H1 (cell line): ENCODE results near the gene KMT2E. TPM values are rescaled to one million over a fixed set of nuclear protein-coding genes. Genes with fewer than 3 reads are reported as not detected.

ENCODE experiments used
- CTCF ChIA-PET: fragments of 300-600 bp; sonication (Branson Sonifier 250); formaldehyde crosslinking; loops from one replicate; lab custom pipeline; 2021; ENCODE audit not compliant: partially characterized antibody; lab: Charles Lee
- POLR2A ChIA-PET: fragments of 300-600 bp; sonication (Branson Sonifier 250); formaldehyde crosslinking; loops from one replicate; lab custom pipeline; 2021; ENCODE audit warnings: inconsistent platforms; ENCODE audit not compliant: partially characterized antibody; lab: Charles Lee
- DNase-seq, 2 experiments: peaks; one replicate each; pipeline versions ENCODE4 v3.0.0 to v3.0.0-alpha.2; 2010 to 2022; ENCODE audit warnings: low spot score in 2 of 2, low read depth in 1 of 2, mixed read lengths in 1 of 2
- FAIRE-seq: peaks from 2 replicates; lab custom pipeline; 2011; peaks lifted over from hg19 to GRCh38; lab: Jason Lieb, UNC
- H2AFZ ChIP-seq: 2 replicates; pipeline ENCODE4 v1.8.1; 2012; ENCODE audit warnings: low read length, inconsistent platforms
- H2AK5ac ChIP-seq: 2 replicates; pipeline ENCODE4 v1.6.1; 2013; ENCODE audit warnings: low read depth, low read length
- H2BK120ac ChIP-seq: replicated peaks from 2 replicates; pipeline ENCODE3; 2013; ENCODE audit warnings: low read depth, low read length, inconsistent platforms
- H2BK12ac ChIP-seq: 2 replicates; pipeline ENCODE4 v1.6.1; 2013; ENCODE audit warnings: low read depth, low read length
- H2BK15ac ChIP-seq: 2 replicates; pipeline ENCODE4 v1.6.1; 2013; ENCODE audit warnings: low read length
- H2BK20ac ChIP-seq: 2 replicates; pipeline ENCODE4 v1.6.1; 2013; ENCODE audit warnings: low read length
- H2BK5ac ChIP-seq: 2 replicates; pipeline ENCODE4 v1.6.1; 2013; ENCODE audit warnings: low read depth, low read length
- H3K14ac ChIP-seq: 2 replicates; pipeline ENCODE4 v1.6.1; 2013; ENCODE audit warnings: inconsistent platforms; ENCODE audit not compliant: insufficient read length
- H3K18ac ChIP-seq: 2 replicates; pipeline ENCODE4 v1.6.1; 2013; ENCODE audit warnings: low read length; ENCODE audit errors: extremely low read depth
- H3K23ac ChIP-seq: 2 replicates; pipeline ENCODE4 v1.6.1; 2013; ENCODE audit warnings: inconsistent platforms; ENCODE audit not compliant: insufficient read length
- H3K23me2 ChIP-seq: 2 replicates; pipeline ENCODE4 v1.6.1; 2013; ENCODE audit warnings: low read depth, low read length
- H3K27ac ChIP-seq: 2 replicates; pipeline ENCODE4 v1.6.1; 2011; ENCODE audit warnings: low read depth, low read length, inconsistent platforms
- H3K27me3 ChIP-seq, 4 experiments: replicated peaks in 1 of 4; 1 replicate in 1 of 4; 2 replicates in 3 of 4; pipeline versions ENCODE4 v1.6.1 to v1.8.1; 2011 to 2013; ENCODE audit warnings: low read length in 3 of 4, mild to moderate bottlenecking in 3 of 4, inconsistent platforms in 2 of 4, mixed read lengths in 2 of 4, moderate library complexity in 1 of 4; ENCODE audit not compliant: control insufficient read depth in 3 of 4, insufficient read depth in 3 of 4; ENCODE audit errors: extremely low read depth in 1 of 4
- H3K36me3 ChIP-seq, 4 experiments: 2 replicates each; pipeline versions ENCODE4 v1.6.1 to v1.8.1; 2011 to 2013; ENCODE audit warnings: mild to moderate bottlenecking in 4 of 4, low read length in 3 of 4, moderate library complexity in 2 of 4, control low read depth in 1 of 4, inconsistent platforms in 1 of 4; ENCODE audit not compliant: insufficient read depth in 4 of 4, control insufficient read depth in 2 of 4
- H3K4ac ChIP-seq: replicated peaks from 2 replicates; pipeline ENCODE3; 2013; ENCODE audit warnings: low read length, low read depth, mixed read lengths, inconsistent platforms; ENCODE audit not compliant: insufficient read length
- H3K4me1 ChIP-seq, 4 experiments: replicated peaks in 1 of 4; 1 replicate in 1 of 4; 2 replicates in 3 of 4; pipeline versions ENCODE4 v1.6.1 to v1.8.1; 2011 to 2013; ENCODE audit warnings: low read length in 3 of 4, inconsistent platforms in 2 of 4, mixed read lengths in 1 of 4; ENCODE audit not compliant: insufficient read depth in 4 of 4, control insufficient read depth in 3 of 4
- H3K4me2 ChIP-seq, 2 experiments: 2 replicates each; pipeline versions ENCODE4 v1.6.1 to v1.8.1; 2011 to 2013; ENCODE audit warnings: low read depth in 2 of 2, low read length in 2 of 2, control low read depth in 1 of 2, inconsistent platforms in 1 of 2, mild to moderate bottlenecking in 1 of 2; ENCODE audit not compliant: insufficient read depth in 1 of 2
- H3K4me3 ChIP-seq, 4 experiments: fragments of 200-600, 300-600 bp in 1 of 4; sonication (generic), shearing (Covaris generic), sonication (Bioruptor Twin) in 1 of 4; 2 replicates each; pipeline versions ENCODE4 v1.5.1 to v1.8.1; 2011 to 2016; ENCODE audit warnings: low read length in 4 of 4, low read depth in 3 of 4, control low read depth in 2 of 4, inconsistent platforms in 2 of 4, mild to moderate bottlenecking in 2 of 4, mixed read lengths in 1 of 4, moderate library complexity in 1 of 4; ENCODE audit not compliant: insufficient read depth in 2 of 4; ENCODE audit errors: extremely low read depth in 1 of 4
- H3K56ac ChIP-seq: replicated peaks from 2 replicates; pipeline ENCODE3; 2013; ENCODE audit warnings: low read depth, mild to moderate bottlenecking, mixed read lengths, low read length, inconsistent platforms; ENCODE audit not compliant: insufficient read length
- H3K79me1 ChIP-seq: 2 replicates; pipeline ENCODE4 v1.6.1; 2013; ENCODE audit warnings: low read depth, low read length, control low read depth
- H3K79me2 ChIP-seq, 2 experiments: 2 replicates each; pipeline versions ENCODE4 v1.6.1 to v1.8.1; 2012 to 2013; ENCODE audit warnings: low read length in 2 of 2, mild to moderate bottlenecking in 2 of 2, inconsistent platforms in 1 of 2; ENCODE audit not compliant: insufficient read depth in 2 of 2, control insufficient read depth in 1 of 2
- H3K9ac ChIP-seq, 4 experiments: replicated peaks in 1 of 4; 1 replicate in 1 of 4; 2 replicates in 3 of 4; pipeline versions ENCODE4 v1.6.1 to v1.8.1; 2011 to 2013; ENCODE audit warnings: low read depth in 3 of 4, low read length in 3 of 4, control low read depth in 2 of 4, mild to moderate bottlenecking in 2 of 4, moderate library complexity in 2 of 4, inconsistent platforms in 1 of 4; ENCODE audit errors: extremely low read depth in 1 of 4
- H3K9me3 ChIP-seq, 2 experiments: 2 replicates each; pipeline versions ENCODE4 v1.6.1 to v1.8.1; 2012 to 2013; ENCODE audit warnings: mild to moderate bottlenecking in 2 of 2, moderate library complexity in 2 of 2, control low read depth in 1 of 2, inconsistent platforms in 1 of 2, low read depth in 1 of 2, low read length in 1 of 2, mixed read lengths in 1 of 2; ENCODE audit not compliant: insufficient read depth in 2 of 2
- H4K20me1 ChIP-seq, 2 experiments: replicated peaks in 1 of 2; 2 replicates each; pipeline versions ENCODE3 to v1.8.1; 2011 to 2013; ENCODE audit warnings: inconsistent platforms in 2 of 2, low read length in 2 of 2, mild to moderate bottlenecking in 1 of 2; ENCODE audit not compliant: insufficient read depth in 2 of 2, control insufficient read depth in 1 of 2
- H4K5ac ChIP-seq: 2 replicates; pipeline ENCODE4 v1.6.1; 2013; ENCODE audit warnings: low read length, low read depth, mixed read lengths, inconsistent platforms; ENCODE audit not compliant: insufficient read length
- H4K8ac ChIP-seq: 2 replicates; pipeline ENCODE4 v1.8.0; 2013; ENCODE audit warnings: mild to moderate bottlenecking, moderate library complexity, low read length, inconsistent platforms; ENCODE audit not compliant: insufficient read depth; ENCODE audit errors: extremely low read depth
- H4K91ac ChIP-seq: replicated peaks from 2 replicates; pipeline ENCODE3; 2013; ENCODE audit warnings: low read length, mixed read lengths, inconsistent platforms; ENCODE audit not compliant: insufficient read length
- CBX5 ChIP-seq: fragments of 300-800, 300-1000 bp; sonication (generic); IDR thresholded peaks from 2 replicates; pipeline ENCODE4 v1.7.1; 2016; ENCODE audit warnings: antibody characterized with exemption, low read length, low read depth
- SUZ12 ChIP-seq: fragments of 200-600 bp; sonication (generic); IDR thresholded peaks from 2 replicates; pipeline ENCODE4 v1.6.1; 2012; ENCODE audit warnings: mild to moderate bottlenecking, inconsistent platforms, low read length, moderate library complexity, mixed read lengths
- WGBS, 2 experiments: shearing (Covaris generic) in 1 of 2; methylation state at CpG; one replicate each; pipeline versions ENCODE4 v1.1.6 to v1.1.7; 2013 to 2015; ENCODE audit warnings: low lambda C conversion rate in 2 of 2, mixed read lengths in 2 of 2, inconsistent platforms in 1 of 2, low coverage in 1 of 2, missing lambda C conversion rate in 1 of 2; ENCODE audit not compliant: insufficient replicate concordance in 2 of 2, insufficient coverage in 1 of 2, insufficient read length in 1 of 2; ENCODE audit errors: extremely low coverage in 1 of 2, missing lambda C conversion rate in 1 of 2; 5-methylcytosine and 5-hydroxymethylcytosine counted together
- polyA plus RNA-seq, 7 experiments: library from polyadenylated mRNA; depleted of rRNA in 3 of 7; stranded (reverse) in 5 of 7; unstranded in 2 of 7; fragments of >200 nt in 5 of 7; fragments of 200-250 nt in 2 of 7; gene quantifications; 1 replicate in 5 of 7; 2 replicates in 1 of 7; 4 replicates in 1 of 7; pipeline versions ENCODE4 v1.2.1 to v1.2.3, GENCODE V29; 2011 to 2013; ENCODE audit warnings: missing spikeins in 2 of 7, mixed read lengths in 2 of 7
- total RNA-seq: library from RNA; stranded (reverse); fragmentation: NEBNext Ultra II Directional; extraction: Animal tissue kit (Norgen Biotek cat#: 25700); gene quantifications from 2 replicates; pipeline ENCODE4 v1.2.1, GENCODE V29; 2021

Gene KMT2E
- total and polyA plus RNA-seq, 2 of the 8 experiments (the other 6 are each of a cell fraction or from before 2014, with no cell fraction given), result 10.9 to 45.0 TPM

- no peak overlapping the region for H3K18ac ChIP-seq
- H3K4me3 ChIP-seq, result no peak overlapping the region
- H4K5ac ChIP-seq, result no peak overlapping the region
- no peak overlapping the region for H3K4me2 ChIP-seq
- no peak overlapping the region for H3K27ac ChIP-seq
- H3K23ac ChIP-seq, result no peak overlapping the region
- no peaks in the 10 kb centered on the region for H3K23me2 ChIP-seq
- no peak overlapping the region for H2BK120ac ChIP-seq
- no peak overlapping the region for H3K4ac ChIP-seq
- no peak overlapping the region for H4K91ac ChIP-seq
- FAIRE-seq (no peak), DNase-seq (no peak)
- H2BK5ac ChIP-seq, result no peak overlapping the region
- no peak overlapping the region for H2BK12ac ChIP-seq
- peaks cover 0 to 1% (median 0%) of the 10 kb centered on the region in 4 experiments; a peak in 1 of 7 replicates for H3K27me3 ChIP-seq
- H2AK5ac ChIP-seq, result no peak overlapping the region
- H4K8ac ChIP-seq, result no peak overlapping the region
- no peak overlapping the region for H3K14ac ChIP-seq
- CTCF ChIA-PET, result interaction anchor here (0.8 kb wide), 1 partner anchor 174 kb away, joined by 3 read pairs; no protein-coding TSS in a partner anchor
- H2AFZ ChIP-seq, result no peak overlapping the region
- H3K56ac ChIP-seq, result no peak overlapping the region
- H4K20me1 ChIP-seq, result peaks cover 16 to 25% of the 10 kb centered on the region in 2 experiments
- no peaks in the 10 kb centered on the region for H3K79me1 ChIP-seq
- 90% methylated on average over 4 of the region's 4 CpGs; no CpG with 5 or more reads in 1 of the 2 experiments for WGBS, 2 experiments
- H3K36me3 ChIP-seq, result no peaks in the 10 kb centered on the region
- H2BK20ac ChIP-seq, result no peak overlapping the region
- H3K9ac ChIP-seq, result no peak overlapping the region
- no peaks in the 10 kb centered on the region for H3K9me3 ChIP-seq
- peaks cover 0 to 6% (median 0%) of the 10 kb centered on the region in 4 experiments; a peak in 1 of 7 replicates for H3K4me1 ChIP-seq
- H2BK15ac ChIP-seq, result no peak overlapping the region
- H3K79me2 ChIP-seq, result peaks cover 15 to 100% of the 10 kb centered on the region in 2 experiments
- TF ChIP-seq SUZ12 (no peak), CBX5 (no peak)
- POLR2A ChIA-PET, result interaction anchor here (0.6 to 1.8 kb wide), 3 partner anchors 9 to 564 kb away, joined by 3 to 6 read pairs (median 3); partner anchors contain the start of gene KMT2E
Measured at GRCh38 chr7:105022458-105022857, 8.5 kb downstream of the KMT2E start.
